GM12865 (cell line): Measurements from ENCODE around the gene ABCC4.

Source experiments
- DNase-seq: peaks from one replicate; pipeline ENCODE4 v3.0.0; 2010; ENCODE audit warnings: low read depth
- H3K4me3 ChIP-seq: 2 replicates; pipeline ENCODE4 v1.5.1; 2011; ENCODE audit warnings: mild to moderate bottlenecking, low read depth, low read length, control low read depth
- TF ChIP-seq, protein P1 (sequence below): IDR thresholded peaks from 2 replicates; pipeline ENCODE4 v1.5.1; 2011; ENCODE audit warnings: low read length, control low read depth, low read depth, inconsistent platforms; ENCODE audit not compliant: insufficient read depth; ENCODE audit errors: missing control alignments

The ABCC4 gene

DNA sequence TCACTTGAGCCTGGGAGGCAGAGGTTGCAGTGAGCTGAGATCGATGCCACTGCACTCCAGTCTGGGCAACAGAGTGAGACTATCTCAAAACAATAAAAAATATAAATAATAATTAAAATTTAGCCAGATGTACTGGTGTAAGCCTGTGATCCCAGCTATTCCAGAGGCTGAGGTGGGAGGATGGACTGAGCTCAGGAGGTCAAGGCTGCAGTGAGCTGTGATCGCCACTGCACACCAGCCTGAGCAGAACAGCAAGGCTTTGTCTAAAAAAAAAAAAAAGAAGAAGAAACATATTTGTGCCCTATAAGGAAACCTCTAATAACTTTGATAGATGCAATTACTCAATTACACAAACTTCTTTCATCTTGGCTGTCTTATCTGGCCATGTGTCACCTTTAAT, 52.3 kb downstream of the ABCC4 start:
- no peak for DNase-seq
- H3K4me3 ChIP-seq, result no peak overlapping the region
- TF ChIP-seq, protein P1, sequence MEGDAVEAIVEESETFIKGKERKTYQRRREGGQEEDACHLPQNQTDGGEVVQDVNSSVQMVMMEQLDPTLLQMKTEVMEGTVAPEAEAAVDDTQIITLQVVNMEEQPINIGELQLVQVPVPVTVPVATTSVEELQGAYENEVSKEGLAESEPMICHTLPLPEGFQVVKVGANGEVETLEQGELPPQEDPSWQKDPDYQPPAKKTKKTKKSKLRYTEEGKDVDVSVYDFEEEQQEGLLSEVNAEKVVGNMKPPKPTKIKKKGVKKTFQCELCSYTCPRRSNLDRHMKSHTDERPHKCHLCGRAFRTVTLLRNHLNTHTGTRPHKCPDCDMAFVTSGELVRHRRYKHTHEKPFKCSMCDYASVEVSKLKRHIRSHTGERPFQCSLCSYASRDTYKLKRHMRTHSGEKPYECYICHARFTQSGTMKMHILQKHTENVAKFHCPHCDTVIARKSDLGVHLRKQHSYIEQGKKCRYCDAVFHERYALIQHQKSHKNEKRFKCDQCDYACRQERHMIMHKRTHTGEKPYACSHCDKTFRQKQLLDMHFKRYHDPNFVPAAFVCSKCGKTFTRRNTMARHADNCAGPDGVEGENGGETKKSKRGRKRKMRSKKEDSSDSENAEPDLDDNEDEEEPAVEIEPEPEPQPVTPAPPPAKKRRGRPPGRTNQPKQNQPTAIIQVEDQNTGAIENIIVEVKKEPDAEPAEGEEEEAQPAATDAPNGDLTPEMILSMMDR, result no peak

DNA sequence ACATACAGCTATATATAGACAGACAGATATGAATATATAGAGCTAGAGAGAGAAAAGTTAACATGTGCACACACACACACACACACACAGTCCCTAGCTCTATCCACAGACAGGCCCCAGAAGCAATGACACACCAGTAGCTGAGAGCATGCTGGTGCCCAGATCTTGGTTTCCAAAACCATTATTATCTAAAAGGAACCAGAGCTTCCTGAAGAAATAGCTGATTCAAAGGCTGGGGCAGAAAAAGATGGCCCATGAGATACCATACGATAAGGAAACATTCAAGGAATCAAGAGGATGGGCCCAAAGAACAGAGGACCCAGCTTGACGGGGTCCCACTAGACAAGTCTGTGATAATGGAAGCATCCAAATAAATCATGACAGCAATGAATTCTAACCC, 53.4 kb downstream of the ABCC4 start:
- H3K4me3 ChIP-seq, result no peak overlapping the region
- no peak for DNase-seq
- TF ChIP-seq, protein P1, result no peak

DNA sequence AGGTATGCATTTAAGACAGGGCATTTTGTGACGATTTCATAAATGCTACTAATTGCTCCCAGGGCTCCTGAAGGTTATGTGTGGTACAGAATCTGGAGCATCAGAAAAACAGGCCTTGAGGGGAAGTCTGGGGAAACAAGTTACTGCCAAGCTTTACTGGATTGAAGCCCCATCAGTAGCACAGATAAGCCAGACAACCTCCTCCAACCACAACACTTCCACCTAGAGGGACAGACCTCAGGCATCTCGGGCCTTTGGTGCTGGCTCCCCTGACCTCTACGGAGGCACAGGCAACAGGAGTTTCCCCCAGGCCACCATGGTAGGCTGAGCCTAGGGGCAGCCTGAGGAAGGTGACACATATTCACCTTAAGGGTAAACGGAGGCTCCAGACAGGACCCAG, 54.1 kb downstream of the ABCC4 start:
- TF ChIP-seq, protein P1, result no peak
- no peak for DNase-seq
- H3K4me3 ChIP-seq, result no peak overlapping the region

DNA sequence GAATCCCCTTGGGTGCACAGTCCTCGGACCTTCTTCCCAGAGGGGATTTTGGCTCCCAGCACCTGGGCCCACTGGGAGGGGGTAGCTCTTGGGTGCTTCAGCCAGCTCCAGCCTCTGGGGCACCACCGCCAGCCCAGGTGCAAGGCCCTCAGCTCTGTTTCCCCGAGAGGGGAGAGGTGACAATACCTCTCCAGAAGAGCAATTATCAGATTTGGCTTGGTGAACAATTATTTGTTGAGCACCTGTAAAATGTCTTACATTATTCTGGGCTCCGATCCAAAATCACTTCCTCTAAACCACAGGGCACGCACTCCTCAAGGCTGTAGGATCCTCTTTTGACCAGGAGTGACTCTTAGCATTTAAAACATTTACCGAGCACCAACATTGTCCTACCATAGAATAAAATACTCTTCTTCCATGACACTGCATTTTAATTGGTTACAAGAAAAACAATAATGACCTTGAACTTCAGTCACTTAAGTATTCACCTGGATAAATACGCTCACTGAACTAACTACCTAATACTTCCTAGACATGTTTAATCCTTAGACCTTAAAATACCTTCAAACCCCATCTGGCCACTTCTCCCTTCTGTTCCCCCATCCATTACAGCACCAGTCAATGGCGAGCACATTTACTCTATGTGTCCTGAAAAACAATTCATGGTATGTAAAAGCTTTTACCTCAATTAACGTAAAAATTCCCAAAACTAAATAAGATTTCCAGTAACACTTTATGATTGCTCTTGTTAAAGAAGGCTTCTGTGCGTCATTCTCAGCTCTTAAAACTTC, 54.8 kb downstream of the ABCC4 start:
- TF ChIP-seq, protein P1, result no peak
- H3K4me3 ChIP-seq, result no peak overlapping the region
- DNase-seq, result no peak

DNA sequence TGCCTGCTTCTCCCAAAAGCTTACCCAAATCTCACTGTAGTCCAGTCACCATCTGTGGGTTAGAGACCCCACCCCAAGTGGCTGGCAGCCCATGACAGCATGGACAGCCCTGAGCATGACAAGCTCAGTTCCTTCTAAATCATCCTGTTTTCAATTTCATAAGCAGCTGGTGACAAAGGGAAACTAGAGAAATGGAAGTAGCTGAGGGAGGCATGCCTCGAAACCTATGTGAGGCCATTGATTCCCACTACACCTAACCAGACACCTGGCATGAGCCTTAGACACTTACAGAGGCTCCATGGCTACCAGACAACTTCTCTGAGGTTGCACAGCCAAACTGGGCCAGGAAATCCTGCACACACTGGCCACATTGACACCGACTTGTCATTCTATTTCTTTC, 56.2 kb downstream of the ABCC4 start:
- DNase-seq, result peak; percentile 66
- TF ChIP-seq, protein P1, result no peak
- H3K4me3 ChIP-seq, result no peak overlapping the region

DNA sequence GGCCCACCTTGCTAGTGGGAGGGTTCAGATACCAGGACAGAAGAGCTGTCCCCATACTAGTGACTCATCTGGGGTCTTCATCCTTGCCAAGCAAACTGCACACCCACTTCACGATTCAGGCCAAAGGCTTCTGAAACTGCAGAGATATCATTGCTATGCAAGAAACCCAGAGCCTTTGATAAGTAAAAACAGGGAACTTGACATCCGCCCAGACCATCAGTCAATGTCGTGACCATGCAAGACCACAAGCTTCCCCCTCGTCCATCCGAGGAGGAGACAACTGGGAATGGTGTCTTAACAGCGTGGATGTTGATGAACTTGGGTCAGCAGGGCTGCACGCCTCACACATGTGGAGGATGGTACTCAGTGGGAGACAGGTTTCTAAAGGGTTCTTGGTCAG, 58.0 kb downstream of the ABCC4 start:
- H3K4me3 ChIP-seq, result no peak overlapping the region
- no peak for DNase-seq
- TF ChIP-seq, protein P1, result no peak

DNA sequence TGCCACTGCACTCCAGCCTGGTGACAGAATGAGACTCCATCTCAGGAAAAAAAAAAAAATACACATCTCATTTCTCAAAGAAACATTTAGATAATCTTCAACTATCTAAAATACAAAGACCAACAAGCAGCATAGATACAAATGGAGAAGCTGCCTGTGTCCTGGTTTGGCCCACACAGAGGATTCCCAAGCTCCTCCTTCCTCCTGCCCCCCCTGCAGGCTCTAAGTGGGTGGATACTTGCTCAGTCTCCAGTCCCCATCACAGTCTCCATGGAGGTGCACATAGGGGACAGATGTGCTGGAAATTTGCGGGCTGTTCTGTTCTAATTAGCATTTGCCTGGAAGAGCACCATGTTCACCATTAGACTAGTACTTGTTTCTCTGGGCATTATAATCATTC, 59.9 kb downstream of the ABCC4 start:
- DNase-seq, result no peak
- TF ChIP-seq, protein P1, result no peak
- no peak overlapping the region for H3K4me3 ChIP-seq
